Endothelial cell of umbilical vein (primary cell): ENCODE measurements around the gene ATXN1. TPM values are rescaled to one million over a fixed set of nuclear protein-coding genes. Genes with fewer than 3 reads are reported as not detected.
A peak's percentile ranks its signal among the peaks of the same experiment; 100 is the strongest.

Experiments used
- BruUV-seq: library from RNA; stranded (reverse); fragments of 400-500 nt; replicated peaks from 2 replicates; lab custom pipeline; 2021; lab: Mats Ljungman, UMichigan
- CTCF ChIA-PET: fragments of 300-600, 350-600 bp; sonication (Branson Sonifier 250); formaldehyde crosslinking; loops from one replicate; lab custom pipeline; 2021; ENCODE audit warnings: antibody characterized with exemption, inconsistent platforms; lab: Charles Lee
- POLR2A ChIA-PET: fragments of 300-600, 350-600 bp; sonication (Branson Sonifier 250); formaldehyde crosslinking; loops from one replicate; lab custom pipeline; 2021; ENCODE audit warnings: antibody characterized with exemption, inconsistent platforms; lab: Charles Lee
- DNase-seq: peaks from one replicate; pipeline ENCODE4 v3.0.0-alpha.2; 2011; ENCODE audit warnings: low read depth, low spot score
- FAIRE-seq: peaks from 2 replicates; lab custom pipeline; 2011; peaks lifted over from hg19 to GRCh38; lab: Jason Lieb, UNC
- H2AFZ ChIP-seq: 2 replicates; pipeline ENCODE4 v1.6.0; 2012; ENCODE audit warnings: low read depth, low read length, control low read depth, inconsistent platforms
- H3K27ac ChIP-seq: 2 replicates; pipeline ENCODE4 v1.5.1; 2011; ENCODE audit warnings: low read depth, mild to moderate bottlenecking, control low read depth, low read length, moderate library complexity; ENCODE audit not compliant: insufficient read depth
- H3K27me3 ChIP-seq, 2 experiments: 2 replicates each; pipeline versions ENCODE4 v1.6.0 to v1.6.1; 2011; ENCODE audit warnings: low read length in 2 of 2, mixed read lengths in 1 of 2; ENCODE audit not compliant: control insufficient read depth in 2 of 2, insufficient read depth in 2 of 2
- H3K36me3 ChIP-seq, 2 experiments: 2 replicates in 1 of 2; 3 replicates in 1 of 2; pipeline ENCODE4 v1.5.1; 2011; ENCODE audit warnings: low read length in 2 of 2, mild to moderate bottlenecking in 1 of 2, moderate library complexity in 1 of 2; ENCODE audit not compliant: control insufficient read depth in 2 of 2, insufficient read depth in 2 of 2; ENCODE audit errors: extremely low read depth in 1 of 2
- H3K4me1 ChIP-seq: 3 replicates; pipeline ENCODE4 v1.5.1; 2011; ENCODE audit warnings: mild to moderate bottlenecking, low read length; ENCODE audit not compliant: control insufficient read depth, insufficient read depth; ENCODE audit errors: extremely low read depth
- H3K4me2 ChIP-seq: 2 replicates; pipeline ENCODE4 v1.6.1; 2011; ENCODE audit warnings: low read length, control low read depth, mixed read lengths; ENCODE audit not compliant: insufficient read depth
- H3K4me3 ChIP-seq, 3 experiments: fragments of 200-600 bp in 1 of 3; sonication (generic), shearing (Covaris generic) in 1 of 3; replicated peaks in 1 of 3; 2 replicates each; pipeline ENCODE4 v1.5.1; 2011 to 2016; ENCODE audit warnings: control low read depth in 3 of 3, low read length in 3 of 3, mild to moderate bottlenecking in 2 of 3, inconsistent platforms in 1 of 3, low read depth in 1 of 3, moderate library complexity in 1 of 3; ENCODE audit not compliant: insufficient read depth in 1 of 3
- H3K79me2 ChIP-seq: 2 replicates; pipeline ENCODE4 v1.6.0; 2012; ENCODE audit warnings: low read length, inconsistent platforms; ENCODE audit not compliant: control insufficient read depth, insufficient read depth
- H3K9ac ChIP-seq: replicated peaks from 2 replicates; pipeline ENCODE3; 2011; ENCODE audit warnings: low read length, control low read depth; ENCODE audit not compliant: insufficient read depth; ENCODE audit errors: extremely low read depth
- H3K9me1 ChIP-seq: replicated peaks from 3 replicates; pipeline ENCODE4 v1.6.0; 2011; ENCODE audit warnings: mild to moderate bottlenecking, low read length; ENCODE audit not compliant: control insufficient read depth, insufficient read depth; ENCODE audit errors: extremely low read depth
- H3K9me3 ChIP-seq: replicated peaks from 2 replicates; pipeline ENCODE4 v1.5.1; 2012; ENCODE audit warnings: low read length, inconsistent platforms; ENCODE audit not compliant: control insufficient read depth, insufficient read depth
- H4K20me1 ChIP-seq: replicated peaks from 2 replicates; pipeline ENCODE3; 2011; ENCODE audit warnings: mild to moderate bottlenecking, low read length; ENCODE audit not compliant: control insufficient read depth, insufficient read depth; ENCODE audit errors: extremely low read depth
- CTCF ChIP-seq, 2 donors: IDR thresholded peaks; 1 replicate in 1 of 2; 2 replicates in 1 of 2; pipeline ENCODE4 v1.5.1; 2011; ENCODE audit warnings: low read length in 2 of 2, mild to moderate bottlenecking in 2 of 2, moderate library complexity in 2 of 2, control low read depth in 1 of 2, inconsistent platforms in 1 of 2, low read depth in 1 of 2; ENCODE audit not compliant: insufficient read depth in 1 of 2; ENCODE audit errors: extremely low read depth in 1 of 2
- EZH2 ChIP-seq: IDR thresholded peaks from 2 replicates; pipeline ENCODE4 v1.6.1; 2012; ENCODE audit warnings: borderline replicate concordance, low read depth, mild to moderate bottlenecking, moderate library complexity, low read length, inconsistent platforms; ENCODE audit not compliant: severe bottlenecking
- FOS ChIP-seq: IDR thresholded peaks from 2 replicates; pipeline ENCODE4 v1.6.1; 2011; ENCODE audit warnings: mild to moderate bottlenecking, low read length, moderate library complexity, borderline replicate concordance; ENCODE audit not compliant: insufficient read depth
- JUN ChIP-seq: IDR thresholded peaks from 2 replicates; pipeline ENCODE4 v1.6.1; 2011; ENCODE audit warnings: borderline replicate concordance, low read depth; ENCODE audit not compliant: insufficient read length, insufficient read depth
- MAX ChIP-seq: IDR thresholded peaks from 2 replicates; pipeline ENCODE4 v1.6.1; 2011; ENCODE audit not compliant: insufficient read depth, insufficient read length
- MYC ChIP-seq: IDR thresholded peaks from one replicate; pipeline ENCODE4 v1.6.1; 2011; ENCODE audit warnings: mild to moderate bottlenecking, low read depth, low read length
- POLR2AphosphoS5 ChIP-seq: IDR thresholded peaks from 2 replicates; pipeline ENCODE4 v1.6.1; 2012; ENCODE audit warnings: low read depth, mild to moderate bottlenecking, control low read depth, low read length, moderate library complexity; ENCODE audit not compliant: insufficient read depth
- dilution Hi-C: fragments of 300-500 bp; cut with MboI; formaldehyde crosslinking; loops from one replicate; pipeline ENCODE4 v1.15.0; 2019; ENCODE audit warnings: low sequenced_read_pairs; ENCODE audit not compliant: extremely low pct_ligation_motif_present
- intact Hi-C: fragments of 100-400 bp; cut with micrococcal nuclease; formaldehyde crosslinking; loops from one replicate; pipeline ENCODE4 v1.10.0; 2022
- polyA plus RNA-seq, 4 experiments: library from polyadenylated mRNA; depleted of rRNA in 3 of 4; stranded (reverse) in 3 of 4; unstranded in 1 of 4; fragments of >200 nt; gene quantifications; 2 replicates each; pipeline versions ENCODE4 v1.2.1 to v1.2.3, GENCODE V29; 2011 to 2012; ENCODE audit warnings: missing spikeins in 1 of 4
- total RNA-seq: library from RNA; stranded (reverse); gene quantifications from 2 replicates; pipeline ENCODE4 v1.2.3, GENCODE V29; 2021

The ATXN1 gene
- total and polyA plus RNA-seq, 2 donors (not counting 3 experiments of a cell fraction or from before 2014, with no cell fraction given): 16.4 to 33.0 TPM

GRCh38 chr6:16404456-16404855 lies 356.8 kb downstream of the ATXN1 start:
- Histone ChIP-seq H3K27ac (no peak overlapping the region), H3K36me3 (no peaks in the 10 kb centered on the region), H3K4me1 (no peaks in the 10 kb centered on the region), H3K9me3 (no peaks in the 10 kb centered on the region), H4K20me1 (no peaks in the 10 kb centered on the region), H3K79me2 (no peaks in the 10 kb centered on the region), H3K4me2 (no peak overlapping the region), H2AFZ (no peak overlapping the region), H3K9me1 (no peaks in the 10 kb centered on the region), H3K27me3 (no peaks in the 10 kb centered on the region), H3K4me3 (no peak overlapping the region), H3K9ac (no peak overlapping the region)
- no peak for DNase-seq
- FAIRE-seq: no peak
- ChIA-PET CTCF (interaction anchor here (1.0 to 2.0 kb wide), 8 partner anchors 9 to 359 kb away, joined by 3 to 9 read pairs (median 6); no protein-coding TSS in a partner anchor), POLR2A (no interaction called here)
- dilution Hi-C loops: no loop called here
- no TSS peak for BruUV-seq
- intact Hi-C loops: no loop called here
- no peak for TF ChIP-seq MYC
- TF ChIP-seq POLR2AphosphoS5: no peak
- no peak for TF ChIP-seq CTCF (IDR thresholded peaks at IDR 0.05; ENCODE audit: extremely low read depth in 1 of 2, insufficient read depth in 1 of 2, low read depth in 1 of 2, low read length in 2 of 2)

- FAIRE-seq: no peak
- Histone ChIP-seq H3K79me2 (no peaks in the 10 kb centered on the region), H2AFZ (no peak overlapping the region), H3K4me2 (no peak overlapping the region), H3K9me1 (no peaks in the 10 kb centered on the region), H3K27me3 (no peaks in the 10 kb centered on the region), H3K4me3 (no peak overlapping the region), H3K9ac (no peak overlapping the region), H4K20me1 (no peaks in the 10 kb centered on the region), H3K4me1 (no peaks in the 10 kb centered on the region), H3K36me3 (no peaks in the 10 kb centered on the region), H3K9me3 (no peaks in the 10 kb centered on the region), H3K27ac (no peak overlapping the region)
- no peak for DNase-seq
- BruUV-seq: no TSS peak
- dilution Hi-C loops (no loop called here), intact Hi-C loops (no loop called here)
- CTCF ChIA-PET: interaction anchor here (0.7 to 2.0 kb wide), 11 partner anchors 10 to 369 kb away, joined by 3 to 9 read pairs (median 6); no protein-coding TSS in a partner anchor
- TF ChIP-seq CTCF (IDR thresholded peaks at IDR 0.05; ENCODE audit: extremely low read depth in 1 of 2, insufficient read depth in 1 of 2, low read depth in 1 of 2, low read length in 2 of 2) (peak in 1 of 2 donors; percentile 5), EZH2 (no peak), MYC (no peak), POLR2AphosphoS5 (no peak), FOS (no peak), MAX (no peak), JUN (no peak)
- POLR2A ChIA-PET: no interaction called here
These were observed 357.4 kb downstream of the ATXN1 start for GRCh38 chr6:16403831-16404230.
